ENCODE measurements around the gene FAM204A. TPM values are rescaled to one million over a fixed set of nuclear protein-coding genes. Genes with fewer than 3 reads are reported as not detected.

Gene FAM204A
- total and polyA plus RNA-seq, 8 donors, result 26.3 to 60.8 (median 35.0) TPM

DNA sequence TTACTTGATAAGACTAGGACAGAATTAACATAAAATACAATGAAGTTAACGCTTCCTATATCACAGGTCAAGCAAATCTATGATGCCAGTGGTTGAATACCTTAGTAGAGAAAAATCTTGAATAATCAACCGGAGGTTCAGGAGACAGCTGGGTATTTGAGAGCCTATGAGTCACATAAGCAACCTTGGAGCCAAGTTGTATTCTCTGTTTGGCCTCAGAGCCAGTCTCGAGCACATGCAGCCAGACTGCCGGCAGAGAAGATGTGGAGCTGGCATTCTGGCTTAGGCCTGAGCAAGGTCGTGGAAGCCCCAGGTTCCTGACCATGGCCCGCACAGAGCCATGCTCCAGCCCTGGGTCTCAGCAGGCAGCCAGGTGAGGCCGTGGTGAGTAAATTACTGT lies 90.3 kb downstream of the FAM204A start:
- TF ChIP-seq, protein P1, sequence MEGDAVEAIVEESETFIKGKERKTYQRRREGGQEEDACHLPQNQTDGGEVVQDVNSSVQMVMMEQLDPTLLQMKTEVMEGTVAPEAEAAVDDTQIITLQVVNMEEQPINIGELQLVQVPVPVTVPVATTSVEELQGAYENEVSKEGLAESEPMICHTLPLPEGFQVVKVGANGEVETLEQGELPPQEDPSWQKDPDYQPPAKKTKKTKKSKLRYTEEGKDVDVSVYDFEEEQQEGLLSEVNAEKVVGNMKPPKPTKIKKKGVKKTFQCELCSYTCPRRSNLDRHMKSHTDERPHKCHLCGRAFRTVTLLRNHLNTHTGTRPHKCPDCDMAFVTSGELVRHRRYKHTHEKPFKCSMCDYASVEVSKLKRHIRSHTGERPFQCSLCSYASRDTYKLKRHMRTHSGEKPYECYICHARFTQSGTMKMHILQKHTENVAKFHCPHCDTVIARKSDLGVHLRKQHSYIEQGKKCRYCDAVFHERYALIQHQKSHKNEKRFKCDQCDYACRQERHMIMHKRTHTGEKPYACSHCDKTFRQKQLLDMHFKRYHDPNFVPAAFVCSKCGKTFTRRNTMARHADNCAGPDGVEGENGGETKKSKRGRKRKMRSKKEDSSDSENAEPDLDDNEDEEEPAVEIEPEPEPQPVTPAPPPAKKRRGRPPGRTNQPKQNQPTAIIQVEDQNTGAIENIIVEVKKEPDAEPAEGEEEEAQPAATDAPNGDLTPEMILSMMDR (IDR thresholded peaks at IDR 0.05), result no peak
- no peak for TF ChIP-seq POLR2AphosphoS5 (IDR thresholded peaks at IDR 0.05)
- no peak for TF ChIP-seq EP300 (IDR thresholded peaks at IDR 0.05)
- no peak for TF ChIP-seq POLR2A (IDR thresholded peaks at IDR 0.05)
- no peak overlapping the region for H3K4me3 ChIP-seq
- WGBS, 5 donors, result 64 to 78% (median 77%) methylated on average over 6 to 7 of the region's 7 CpGs
- intact Hi-C loops (cut with DNase I; ENCODE audit: low total_unique reads), result no loop called here
- H3K9me3 ChIP-seq, result no peaks in the 10 kb centered on the region
- H3K27ac ChIP-seq, result no peak overlapping the region
- no peaks in the 10 kb centered on the region for H3K36me3 ChIP-seq
- no peaks in the 10 kb centered on the region for H3K4me1 ChIP-seq
- DNase-seq, result no peak
- H3K27me3 ChIP-seq, result peaks cover 0 to 54% (median 30%) of the 10 kb centered on the region in 3 donors

DNA sequence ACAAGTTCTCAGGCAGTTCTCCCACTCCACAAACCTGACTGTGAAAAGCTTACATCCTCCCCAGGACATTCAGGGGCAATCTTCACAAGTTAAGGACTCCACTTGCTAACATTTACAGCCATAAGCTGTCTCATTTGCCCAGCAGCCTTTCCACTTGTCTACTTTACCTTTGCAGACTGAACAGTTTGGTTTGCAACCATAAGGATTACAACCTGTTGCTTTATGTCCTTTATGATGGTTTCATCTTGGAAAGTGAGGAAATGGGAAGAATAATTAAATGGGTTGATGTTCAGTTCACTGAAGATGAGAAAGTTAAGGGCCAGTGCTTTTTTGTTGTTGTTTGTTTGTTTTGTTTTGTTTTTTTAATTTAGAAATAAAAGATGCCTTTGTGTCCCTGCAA lies 92.4 kb downstream of the FAM204A start:
- Histone ChIP-seq H3K27ac (no peak overlapping the region), H3K9me3 (no peaks in the 10 kb centered on the region), H3K27me3 (peaks cover 0 to 71% (median 49%) of the 10 kb centered on the region in 3 donors), H3K4me1 (no peaks in the 10 kb centered on the region), H3K4me3 (no peak overlapping the region), H3K36me3 (no peaks in the 10 kb centered on the region)
- DNase-seq, result no peak
- intact Hi-C loops (cut with DNase I; ENCODE audit: low total_unique reads), result no loop called here
- TF ChIP-seq EP300 (IDR thresholded peaks at IDR 0.05) (no peak), POLR2A (IDR thresholded peaks at IDR 0.05) (no peak)
